H9 (cell line): ENCODE data around the gene SPATA18. TPM values are rescaled to one million over a fixed set of nuclear protein-coding genes. Genes with fewer than 3 reads are reported as not detected.

Source experiments
- DNase-seq: peaks from one replicate; pipeline ENCODE4 v3.0.0-alpha.2; 2017
- H2AFZ ChIP-seq: one replicate; pipeline ENCODE4 v1.6.1; 2013; ENCODE audit warnings: mild to moderate bottlenecking, low read length, control low read depth, moderate library complexity
- H2AK5ac ChIP-seq: 2 replicates; pipeline ENCODE4 v1.6.1; 2013; ENCODE audit warnings: low read length, control low read depth, mixed read lengths; ENCODE audit not compliant: insufficient read length
- H2BK120ac ChIP-seq: one replicate; pipeline ENCODE4 v1.6.1; 2013; ENCODE audit warnings: low read depth, mild to moderate bottlenecking, low read length, control low read depth, inconsistent platforms; ENCODE audit not compliant: poor library complexity, severe bottlenecking
- H2BK12ac ChIP-seq: 2 replicates; pipeline ENCODE4 v1.6.1; 2013; ENCODE audit warnings: low read length, control low read depth, mixed read lengths, low read depth; ENCODE audit not compliant: insufficient read length
- H2BK15ac ChIP-seq: 2 replicates; pipeline ENCODE4 v1.6.1; 2013; ENCODE audit warnings: low read depth, low read length, control low read depth
- H2BK20ac ChIP-seq: one replicate; pipeline ENCODE4 v1.6.1; 2013; ENCODE audit warnings: low read depth, mild to moderate bottlenecking, low read length, control low read depth, inconsistent platforms; ENCODE audit not compliant: poor library complexity, severe bottlenecking
- H2BK5ac ChIP-seq: 2 replicates; pipeline ENCODE4 v1.6.1; 2013; ENCODE audit warnings: low read length, control low read depth, mixed read lengths; ENCODE audit not compliant: insufficient read length
- H3K14ac ChIP-seq: 2 replicates; pipeline ENCODE4 v1.6.1; 2013; ENCODE audit warnings: low read length, control low read depth; ENCODE audit not compliant: insufficient read depth
- H3K18ac ChIP-seq: 2 replicates; pipeline ENCODE4 v1.6.1; 2013; ENCODE audit warnings: low read depth, mild to moderate bottlenecking, mixed read lengths, low read length, control low read depth; ENCODE audit not compliant: insufficient read length
- H3K23ac ChIP-seq: 2 replicates; pipeline ENCODE4 v1.6.1; 2013; ENCODE audit warnings: low read length, control low read depth, mixed read lengths, low read depth; ENCODE audit not compliant: insufficient read length
- H3K23me2 ChIP-seq: 2 replicates; pipeline ENCODE4 v1.6.1; 2013; ENCODE audit warnings: low read depth, mild to moderate bottlenecking, mixed read lengths, low read length, control low read depth; ENCODE audit not compliant: insufficient read length, poor library complexity, severe bottlenecking
- H3K27ac ChIP-seq: 2 replicates; pipeline ENCODE4 v1.5.1; 2013; ENCODE audit warnings: low read length, control low read depth, mixed read lengths, low read depth; ENCODE audit not compliant: insufficient read length
- H3K27me3 ChIP-seq: 2 replicates; pipeline ENCODE4 v1.6.1; 2013; ENCODE audit warnings: low read length, control low read depth, inconsistent platforms; ENCODE audit not compliant: insufficient read depth
- H3K4ac ChIP-seq: 2 replicates; pipeline ENCODE4 v1.6.1; 2013; ENCODE audit warnings: low read depth, mild to moderate bottlenecking, control low read depth, inconsistent platforms, low read length, moderate library complexity
- H3K4me1 ChIP-seq: 2 replicates; pipeline ENCODE4 v1.6.1; 2013; ENCODE audit warnings: low read length, control low read depth, inconsistent platforms; ENCODE audit not compliant: insufficient read depth
- H3K4me2 ChIP-seq: 2 replicates; pipeline ENCODE4 v1.6.1; 2013; ENCODE audit warnings: low read length, control low read depth, mixed read lengths; ENCODE audit not compliant: insufficient read length, insufficient read depth
- H3K56ac ChIP-seq: 2 replicates; pipeline ENCODE4 v1.6.1; 2013; ENCODE audit warnings: low read depth, mild to moderate bottlenecking, mixed read lengths, low read length, control low read depth; ENCODE audit not compliant: insufficient read length
- H3K79me1 ChIP-seq: 2 replicates; pipeline ENCODE4 v1.6.1; 2013; ENCODE audit warnings: low read depth, mild to moderate bottlenecking, moderate library complexity, low read length, control low read depth, inconsistent platforms; ENCODE audit not compliant: insufficient read depth, poor library complexity, severe bottlenecking
- H3K79me2 ChIP-seq: 2 replicates; pipeline ENCODE4 v1.6.1; 2013; ENCODE audit warnings: low read length, control low read depth, inconsistent platforms; ENCODE audit not compliant: insufficient read depth
- H3K9ac ChIP-seq: 2 replicates; pipeline ENCODE4 v1.6.1; 2013; ENCODE audit warnings: low read length, control low read depth, mixed read lengths; ENCODE audit not compliant: insufficient read length; ENCODE audit errors: extremely low read depth
- H3K9me3 ChIP-seq: one replicate; pipeline ENCODE4 v1.6.1; 2013; ENCODE audit warnings: low read depth, low read length, inconsistent platforms; ENCODE audit not compliant: control insufficient read depth
- H3T11ph ChIP-seq: one replicate; pipeline ENCODE4 v1.6.1; 2013; ENCODE audit warnings: mild to moderate bottlenecking, low read length, control low read depth, inconsistent platforms
- H4K20me1 ChIP-seq: one replicate; pipeline ENCODE4 v1.6.1; 2013; ENCODE audit not compliant: control insufficient read depth, insufficient read length, insufficient read depth
- H4K5ac ChIP-seq: 2 replicates; pipeline ENCODE4 v1.6.1; 2013; ENCODE audit warnings: low read depth, mild to moderate bottlenecking, mixed read lengths, low read length, control low read depth; ENCODE audit not compliant: insufficient read length
- H4K8ac ChIP-seq: replicated peaks from 2 replicates; pipeline ENCODE4 v1.6.1; 2013; ENCODE audit warnings: low read length, control low read depth, mixed read lengths, low read depth; ENCODE audit not compliant: insufficient read length
- H4K91ac ChIP-seq: 2 replicates; pipeline ENCODE4 v1.6.1; 2013; ENCODE audit warnings: low read depth, mild to moderate bottlenecking, moderate library complexity, mixed read lengths, low read length, control low read depth; ENCODE audit not compliant: insufficient read length
- H3K27ac Mint-ChIP-seq, 3 experiments: 2 replicates in 2 of 3; 3 replicates in 1 of 3; pipeline ENCODE4 v1.8.0; 2020 to 2021; ENCODE audit warnings: mixed read lengths in 3 of 3, mild to moderate bottlenecking in 1 of 3, moderate library complexity in 1 of 3
- H3K27me3 Mint-ChIP-seq: 2 replicates; pipeline ENCODE4 v1.8.0; 2021; ENCODE audit warnings: low read depth, mild to moderate bottlenecking, moderate library complexity, mixed read lengths
- H3K36me3 Mint-ChIP-seq, 3 experiments: 2 replicates in 2 of 3; 3 replicates in 1 of 3; pipeline ENCODE4 v1.8.0; 2020 to 2021; ENCODE audit warnings: low read depth in 3 of 3, mixed read lengths in 3 of 3; ENCODE audit not compliant: insufficient read depth in 1 of 3
- H3K4me1 Mint-ChIP-seq, 2 experiments: 2 replicates each; pipeline ENCODE4 v1.8.0; 2020; ENCODE audit warnings: mixed read lengths in 2 of 2
- H3K4me3 Mint-ChIP-seq, 2 experiments: 2 replicates in 1 of 2; 3 replicates in 1 of 2; pipeline ENCODE4 v1.8.0; 2020 to 2021; ENCODE audit warnings: mild to moderate bottlenecking in 2 of 2, mixed read lengths in 2 of 2, moderate library complexity in 1 of 2
- H3K9me3 Mint-ChIP-seq, 2 experiments: 2 replicates in 1 of 2; 3 replicates in 1 of 2; pipeline ENCODE4 v1.8.0; 2020; ENCODE audit warnings: mild to moderate bottlenecking in 2 of 2, mixed read lengths in 2 of 2, moderate library complexity in 1 of 2
- WGBS: extraction: QIAGEN DNeasy Blood & Tissue Kit; methylation state at CpG from one replicate; pipeline ENCODE4 v1.1.7; 2013; ENCODE audit warnings: missing lambda C conversion rate, low lambda C conversion rate, mixed read lengths; ENCODE audit not compliant: insufficient read length; ENCODE audit errors: extremely low coverage; 5-methylcytosine and 5-hydroxymethylcytosine counted together
- total RNA-seq: library from RNA; stranded (reverse); gene quantifications from 2 replicates; pipeline ENCODE4 v1.2.1, GENCODE V29; 2021
- TF ChIP-seq, protein P1 (sequence below): fragments of 200-600 bp; sonication (generic); conservative IDR thresholded peaks from 3 replicates; pipeline ENCODE4 v1.8.0; 2021; ENCODE audit warnings: antibody characterized with exemption, mild to moderate bottlenecking

Gene SPATA18
- total RNA-seq, 1 experiment from 2014 or later, result 3.9 TPM

DNA sequence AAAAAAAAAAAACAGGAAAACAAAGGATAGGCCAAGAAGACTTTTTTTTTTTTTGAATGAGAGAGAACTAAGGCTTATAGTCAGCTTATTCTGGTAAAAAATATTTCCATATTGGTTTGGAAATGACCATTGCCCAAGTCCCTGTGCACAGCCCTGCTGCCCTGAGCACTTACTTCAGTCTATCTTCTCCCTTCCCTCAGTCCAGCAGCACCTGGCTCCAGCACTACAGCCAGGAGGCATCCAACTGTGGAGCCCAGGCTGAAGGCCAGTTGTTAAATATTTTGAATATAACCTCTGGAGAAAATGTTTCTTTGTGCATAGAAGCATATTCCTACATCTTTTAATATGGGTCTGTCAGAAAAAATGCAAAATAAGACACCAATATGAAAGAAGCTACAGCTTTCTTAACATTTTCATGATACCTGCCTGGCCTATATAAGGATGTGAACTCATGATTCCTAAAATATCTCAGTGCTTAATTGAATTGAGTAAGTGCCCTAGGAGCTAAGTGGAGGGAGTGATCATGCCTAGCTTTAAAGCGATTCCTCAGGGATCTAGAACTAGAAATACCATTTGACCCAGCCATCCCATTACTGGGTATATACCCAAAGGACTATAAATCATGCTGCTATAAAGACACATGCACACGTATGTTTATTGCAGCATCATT is 45.4 kb upstream of the SPATA18 start:
- Histone ChIP-seq H3K14ac (no peak overlapping the region), H2BK5ac (no peak overlapping the region), H3K4me1 (no peaks in the 10 kb centered on the region), H3K79me1 (no peaks in the 10 kb centered on the region), H4K5ac (no peak overlapping the region), H3K9ac (no peak overlapping the region), H2BK15ac (no peak overlapping the region), H4K91ac (no peak overlapping the region), H3K56ac (no peak overlapping the region), H4K20me1 (no peaks in the 10 kb centered on the region), H2BK120ac (no peak overlapping the region), H3K23me2 (no peaks in the 10 kb centered on the region), H3K18ac (no peak overlapping the region), H2BK12ac (no peak overlapping the region), H3K23ac (no peak overlapping the region), H4K8ac (no peak overlapping the region), H3K9me3 (no peaks in the 10 kb centered on the region), H2AK5ac (no peak overlapping the region), H3T11ph (no peak overlapping the region), H2AFZ (no peak overlapping the region), H3K79me2 (no peaks in the 10 kb centered on the region), H3K27me3 (no peaks in the 10 kb centered on the region), H3K4ac (no peak overlapping the region), H2BK20ac (no peak overlapping the region), H3K27ac (no peak overlapping the region), H3K4me2 (no peak overlapping the region)
- Mint-ChIP-seq H3K36me3 (no peaks in the 10 kb centered on the region), H3K4me3 (no peak overlapping the region), H3K27me3 (no peaks in the 10 kb centered on the region), H3K9me3 (no peaks in the 10 kb centered on the region), H3K4me1 (peaks cover 3 to 7% of the 10 kb centered on the region in 2 experiments; a peak in 3 of 4 replicates), H3K27ac (no peak overlapping the region)
- TF ChIP-seq, protein P1, sequence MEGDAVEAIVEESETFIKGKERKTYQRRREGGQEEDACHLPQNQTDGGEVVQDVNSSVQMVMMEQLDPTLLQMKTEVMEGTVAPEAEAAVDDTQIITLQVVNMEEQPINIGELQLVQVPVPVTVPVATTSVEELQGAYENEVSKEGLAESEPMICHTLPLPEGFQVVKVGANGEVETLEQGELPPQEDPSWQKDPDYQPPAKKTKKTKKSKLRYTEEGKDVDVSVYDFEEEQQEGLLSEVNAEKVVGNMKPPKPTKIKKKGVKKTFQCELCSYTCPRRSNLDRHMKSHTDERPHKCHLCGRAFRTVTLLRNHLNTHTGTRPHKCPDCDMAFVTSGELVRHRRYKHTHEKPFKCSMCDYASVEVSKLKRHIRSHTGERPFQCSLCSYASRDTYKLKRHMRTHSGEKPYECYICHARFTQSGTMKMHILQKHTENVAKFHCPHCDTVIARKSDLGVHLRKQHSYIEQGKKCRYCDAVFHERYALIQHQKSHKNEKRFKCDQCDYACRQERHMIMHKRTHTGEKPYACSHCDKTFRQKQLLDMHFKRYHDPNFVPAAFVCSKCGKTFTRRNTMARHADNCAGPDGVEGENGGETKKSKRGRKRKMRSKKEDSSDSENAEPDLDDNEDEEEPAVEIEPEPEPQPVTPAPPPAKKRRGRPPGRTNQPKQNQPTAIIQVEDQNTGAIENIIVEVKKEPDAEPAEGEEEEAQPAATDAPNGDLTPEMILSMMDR, result no peak
- DNase-seq, result no peak
- WGBS, result no CpG with 5 or more reads among the region's 2 CpGs
